NCI-H2196 (cell line): ENCODE data around the gene HTR2A.
A peak's percentile ranks its signal among the peaks of the same experiment; 100 is the strongest.

Source experiments
- DNase-seq: peaks from one replicate; lab custom pipeline; 2025; ENCODE audit not compliant: unreplicated experiment; lab: John Stamatoyannopoulos, UW

Gene HTR2A

GRCh38 chr13:46896341-46897137 is at the start of gene HTR2A:
HTR2A (minus strand) TSS chr13:46897053; CDS start chr13:46895906, 1,147 bp downstream.
- no peak for DNase-seq

- DNase-seq = no peak
These were observed 39.7 kb upstream of the HTR2A start for GRCh38 chr13:46936525-46936924.

- no peak for DNase-seq
These were observed 37.9 kb upstream of the HTR2A start for GRCh38 chr13:46934749-46935148.

GRCh38 chr13:46926916-46927590 is 30.2 kb upstream of the HTR2A start:
- DNase-seq = no peak

- no peak for DNase-seq
These were observed 28.6 kb upstream of the HTR2A start for GRCh38 chr13:46925486-46925885.

- DNase-seq = no peak
These were observed 17.5 kb upstream of the HTR2A start for GRCh38 chr13:46914341-46914740.

- no peak for DNase-seq
These were observed 16.9 kb upstream of the HTR2A start for GRCh38 chr13:46913757-46914156.

- no peak for DNase-seq
These were observed 12.2 kb upstream of the HTR2A start for GRCh38 chr13:46909042-46909441.

- DNase-seq = no peak
These were observed 11.6 kb upstream of the HTR2A start for GRCh38 chr13:46908501-46908900.

- no peak for DNase-seq
These were observed 9.6 kb upstream of the HTR2A start for GRCh38 chr13:46906405-46906804.

- DNase-seq = no peak
These were observed 8.4 kb upstream of the HTR2A start for GRCh38 chr13:46905249-46905648.

GRCh38 chr13:46903748-46904147 is 6.9 kb upstream of the HTR2A start:
- no peak for DNase-seq

- DNase-seq = no peak
These were observed 4.9 kb upstream of the HTR2A start for GRCh38 chr13:46901721-46902120.

GRCh38 chr13:46899801-46900200 is 2.9 kb upstream of the HTR2A start:
- DNase-seq = no peak

GRCh38 chr13:46895381-46895780 is 1.5 kb downstream of the HTR2A start:
- DNase-seq = no peak

GRCh38 chr13:46894568-46894967 is 2.3 kb downstream of the HTR2A start:
- DNase-seq = no peak

GRCh38 chr13:46893798-46894560 is 2.9 kb downstream of the HTR2A start:
- peak; percentile 10 for DNase-seq

GRCh38 chr13:46893221-46893740 is 3.6 kb downstream of the HTR2A start:
- DNase-seq = no peak

GRCh38 chr13:46885018-46885417 is 11.8 kb downstream of the HTR2A start:
- no peak for DNase-seq

GRCh38 chr13:46884531-46884930 is 12.3 kb downstream of the HTR2A start:
- no peak for DNase-seq

- DNase-seq = no peak
These were observed 15.2 kb downstream of the HTR2A start for GRCh38 chr13:46881621-46882020.

- no peak for DNase-seq
These were observed 22.8 kb downstream of the HTR2A start for GRCh38 chr13:46874006-46874405.
